Gastrocnemius medialis (tissue), 4 donors: Measurements from ENCODE around the gene NUP214. TPM values are rescaled to one million over a fixed set of nuclear protein-coding genes. Genes with fewer than 3 reads are reported as not detected.
A peak's percentile ranks its signal among the peaks of the same experiment; 100 is the strongest.

ENCODE experiments used
- ATAC-seq, 2 donors: fragments of 150-250 bp; one replicate each; pipeline ENCODE4 v1.9.1; 2016
- DNase-seq, 2 donors: peaks; one replicate each; pipeline ENCODE4 v3.0.0-alpha.2; 2019
- H3K27ac ChIP-seq, 4 donors: fragments of 200-600 bp; sonication (generic); 1 replicate in 1 of 4; 2 replicates in 3 of 4; pipeline ENCODE4 v1.5.1; 2016 to 2018; ENCODE audit warnings: mild to moderate bottlenecking in 2 of 4, moderate library complexity in 1 of 4
- H3K27me3 ChIP-seq, 3 donors: fragments of 200-600 bp; sonication (generic) in 2 of 3; 1 replicate in 1 of 3; 2 replicates in 2 of 3; pipeline versions ENCODE4 v1.5.1 to v1.6.0; 2016 to 2019; ENCODE audit warnings: mild to moderate bottlenecking in 1 of 3, moderate library complexity in 1 of 3
- H3K36me3 ChIP-seq, 2 donors: fragments of 200-600 bp; sonication (generic) in 1 of 2; one replicate each; pipeline ENCODE4 v1.5.1; 2017 to 2018
- H3K4me1 ChIP-seq, 2 donors: fragments of 200-600 bp; sonication (generic) in 1 of 2; one replicate each; pipeline ENCODE4 v1.5.1; 2016 to 2017; ENCODE audit warnings: mild to moderate bottlenecking in 2 of 2
- H3K4me3 ChIP-seq, 4 donors: fragments of 200-600 bp; sonication (generic) in 3 of 4; 1 replicate in 1 of 4; 2 replicates in 3 of 4; pipeline ENCODE4 v1.5.1; 2016 to 2019; ENCODE audit warnings: mild to moderate bottlenecking in 2 of 4
- H3K9me3 ChIP-seq, 3 donors: fragments of 200-600 bp; sonication (generic) in 2 of 3; 1 replicate in 1 of 3; 2 replicates in 2 of 3; pipeline ENCODE4 v1.5.1; 2016 to 2019
- POLR2A ChIP-seq, 2 donors: fragments of 450-650 bp; IDR thresholded peaks; one replicate each; pipeline ENCODE4 v1.6.1; 2017; ENCODE audit warnings: antibody characterized with exemption in 2 of 2, mild to moderate bottlenecking in 2 of 2, moderate library complexity in 2 of 2
- in situ Hi-C, 4 donors: fragments of 200-750 bp; cut with MboI; loops; one replicate each; pipeline versions ENCODE4 v1.15.0 to v1.8.0; 2017; ENCODE audit warnings: low sequenced_read_pairs in 4 of 4
- intact Hi-C: fragments of 100-400 bp; cut with DNase I; formaldehyde crosslinking; loops from one replicate; pipeline ENCODE4 v1.15.1; 2023; ENCODE audit warnings: low total_unique reads
- total RNA-seq, 4 donors: library from RNA; depleted of rRNA; stranded (reverse); fragments of >200 nt; gene quantifications; one replicate each; pipeline versions ENCODE4 v1.1.0 to v1.2.3, GENCODE V29; 2016
- TF ChIP-seq, protein P1 (sequence below), 5 experiments: fragments of 450-650 bp in 3 of 5; fragments of 200-600 bp in 2 of 5; sonication (generic) in 2 of 5; IDR thresholded peaks in 4 of 5; conservative IDR thresholded peaks in 1 of 5; 1 replicate in 4 of 5; 2 replicates in 1 of 5; pipeline ENCODE4 v1.5.1; 2016 to 2019; ENCODE audit warnings: antibody characterized with exemption in 5 of 5, mild to moderate bottlenecking in 3 of 5, moderate library complexity in 3 of 5

NUP214 gene
- total RNA-seq, 4 donors from 2014 or later, result 24.2 to 47.5 (median 29.9) TPM

GRCh38 chr9:131181091-131181681, 55.8 kb downstream of the NUP214 start:
- peak overlapping the region in 2 of 4 donors; percentile 1 to 55 for H3K27ac ChIP-seq
- TF ChIP-seq, protein P1, sequence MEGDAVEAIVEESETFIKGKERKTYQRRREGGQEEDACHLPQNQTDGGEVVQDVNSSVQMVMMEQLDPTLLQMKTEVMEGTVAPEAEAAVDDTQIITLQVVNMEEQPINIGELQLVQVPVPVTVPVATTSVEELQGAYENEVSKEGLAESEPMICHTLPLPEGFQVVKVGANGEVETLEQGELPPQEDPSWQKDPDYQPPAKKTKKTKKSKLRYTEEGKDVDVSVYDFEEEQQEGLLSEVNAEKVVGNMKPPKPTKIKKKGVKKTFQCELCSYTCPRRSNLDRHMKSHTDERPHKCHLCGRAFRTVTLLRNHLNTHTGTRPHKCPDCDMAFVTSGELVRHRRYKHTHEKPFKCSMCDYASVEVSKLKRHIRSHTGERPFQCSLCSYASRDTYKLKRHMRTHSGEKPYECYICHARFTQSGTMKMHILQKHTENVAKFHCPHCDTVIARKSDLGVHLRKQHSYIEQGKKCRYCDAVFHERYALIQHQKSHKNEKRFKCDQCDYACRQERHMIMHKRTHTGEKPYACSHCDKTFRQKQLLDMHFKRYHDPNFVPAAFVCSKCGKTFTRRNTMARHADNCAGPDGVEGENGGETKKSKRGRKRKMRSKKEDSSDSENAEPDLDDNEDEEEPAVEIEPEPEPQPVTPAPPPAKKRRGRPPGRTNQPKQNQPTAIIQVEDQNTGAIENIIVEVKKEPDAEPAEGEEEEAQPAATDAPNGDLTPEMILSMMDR (IDR thresholded peaks at IDR 0.05 in 4 of 5, conservative IDR thresholded peaks at IDR 0.05 in 1 of 5), result peak in 1 of 5 experiments; percentile 33
- no peak for TF ChIP-seq POLR2A (IDR thresholded peaks at IDR 0.05)

DNA sequence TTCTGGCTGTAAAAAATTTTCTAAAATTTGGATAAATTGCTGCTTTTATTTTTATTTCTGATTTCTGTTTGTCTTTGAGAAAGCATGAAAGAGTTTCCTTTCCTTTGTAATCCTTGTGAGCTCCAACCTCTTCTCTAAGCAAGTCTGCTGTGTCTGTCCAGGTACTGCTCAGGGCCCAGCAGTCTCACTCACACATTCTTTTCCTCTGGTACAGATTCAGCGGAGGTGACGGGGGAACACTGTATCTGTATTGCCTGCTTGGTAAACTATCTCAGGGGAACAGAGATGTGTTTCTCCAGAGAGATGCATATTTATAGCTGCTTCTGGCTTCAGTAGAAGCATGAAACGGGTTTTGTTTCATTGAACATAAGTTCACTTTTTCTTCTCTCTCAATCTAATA, 60.5 kb downstream of the NUP214 start:
- no peak for TF ChIP-seq POLR2A (IDR thresholded peaks at IDR 0.05)
- TF ChIP-seq, protein P1 (IDR thresholded peaks at IDR 0.05 in 4 of 5, conservative IDR thresholded peaks at IDR 0.05 in 1 of 5), result no peak
- intact Hi-C loops (no loop called here), in situ Hi-C loops (no loop called here)
- Histone ChIP-seq H3K27ac (no peak overlapping the region), H3K36me3 (peaks cover 3 to 44% of the 10 kb centered on the region in 2 donors), H3K27me3 (no peaks in the 10 kb centered on the region), H3K4me1 (peaks cover 0 to 2% of the 10 kb centered on the region in 2 donors), H3K4me3 (no peak overlapping the region), H3K9me3 (no peaks in the 10 kb centered on the region)
- DNase-seq (no peak), ATAC-seq (no peak)

More at GRCh38 chr9:131181091-131181681, 55.8 kb downstream of the NUP214 start:
- Histone ChIP-seq H3K36me3 (peaks cover 0 to 12% of the 10 kb centered on the region in 2 donors), H3K9me3 (no peaks in the 10 kb centered on the region), H3K4me1 (peaks cover 8 to 15% of the 10 kb centered on the region in 2 donors), H3K27me3 (no peaks in the 10 kb centered on the region), H3K4me3 (no peak overlapping the region)
- DNase-seq (no peak), ATAC-seq (no peak)
- intact Hi-C loops (no loop called here), in situ Hi-C loops (no loop called here)

- no peak for TF ChIP-seq POLR2A (IDR thresholded peaks at IDR 0.05)
- TF ChIP-seq, protein P1 (IDR thresholded peaks at IDR 0.05 in 4 of 5, conservative IDR thresholded peaks at IDR 0.05 in 1 of 5), result no peak
- Histone ChIP-seq H3K27me3 (no peaks in the 10 kb centered on the region), H3K4me3 (no peak overlapping the region), H3K9me3 (no peaks in the 10 kb centered on the region), H3K36me3 (peaks cover 3 to 44% of the 10 kb centered on the region in 2 donors), H3K4me1 (no peaks in the 10 kb centered on the region), H3K27ac (no peak overlapping the region)
- in situ Hi-C loops (no loop called here), intact Hi-C loops (no loop called here)
- ATAC-seq (no peak), DNase-seq (no peak)
Measured at GRCh38 chr9:131186622-131187021, 61.2 kb downstream of the NUP214 start.

GRCh38 chr9:131187957-131188356, 62.6 kb downstream of the NUP214 start:
- intact Hi-C loops (no loop called here), in situ Hi-C loops (no loop called here)
- DNase-seq (no peak), ATAC-seq (no peak)
- TF ChIP-seq, protein P1 (IDR thresholded peaks at IDR 0.05 in 4 of 5, conservative IDR thresholded peaks at IDR 0.05 in 1 of 5), result no peak
- TF ChIP-seq POLR2A (IDR thresholded peaks at IDR 0.05), result no peak
- Histone ChIP-seq H3K27ac (no peak overlapping the region), H3K4me1 (no peaks in the 10 kb centered on the region), H3K9me3 (no peaks in the 10 kb centered on the region), H3K27me3 (no peaks in the 10 kb centered on the region), H3K4me3 (no peak overlapping the region), H3K36me3 (peaks cover 3 to 50% of the 10 kb centered on the region in 2 donors)

DNA sequence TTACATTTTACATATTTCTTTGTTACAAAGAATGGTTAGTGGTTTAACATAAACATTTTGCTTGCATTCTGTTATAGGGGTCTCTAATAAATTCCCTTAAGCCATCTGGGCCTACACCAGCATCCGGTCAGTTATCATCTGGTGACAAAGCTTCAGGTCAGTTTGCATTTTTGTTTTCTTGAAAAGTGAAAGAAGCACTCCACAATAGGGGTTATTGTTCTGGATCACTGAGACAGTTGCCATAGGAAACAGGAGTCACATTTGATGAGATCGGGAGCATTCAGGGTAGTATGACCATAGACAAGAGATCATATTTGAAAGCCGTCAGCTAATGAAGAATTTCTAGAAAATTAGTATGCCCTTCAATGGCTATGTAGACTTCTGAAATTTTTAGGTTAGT, 63.6 kb downstream of the NUP214 start:
- peaks cover 3 to 50% of the 10 kb centered on the region in 2 donors for H3K36me3 ChIP-seq

More for the DNA sequence above, 63.6 kb downstream of the NUP214 start:
- no peaks in the 10 kb centered on the region for H3K27me3 ChIP-seq
- H3K4me3 ChIP-seq, result no peak overlapping the region
- TF ChIP-seq, protein P1 (IDR thresholded peaks at IDR 0.05 in 4 of 5, conservative IDR thresholded peaks at IDR 0.05 in 1 of 5), result no peak
- TF ChIP-seq POLR2A (IDR thresholded peaks at IDR 0.05), result no peak
- no peaks in the 10 kb centered on the region for H3K9me3 ChIP-seq
- DNase-seq (no peak), ATAC-seq (no peak)
- in situ Hi-C loops (no loop called here), intact Hi-C loops (no loop called here)
- H3K27ac ChIP-seq, result no peak overlapping the region
- no peaks in the 10 kb centered on the region for H3K4me1 ChIP-seq
